ENCODE data around the gene ZNF562. TPM values are rescaled to one million over a fixed set of nuclear protein-coding genes. Genes with fewer than 3 reads are reported as not detected.
A peak's percentile ranks its signal among the peaks of the same experiment; 100 is the strongest.

ZNF562 gene
- polyA plus RNA-seq, 4 donors: 21.5 to 26.0 (median 22.6) TPM

DNA sequence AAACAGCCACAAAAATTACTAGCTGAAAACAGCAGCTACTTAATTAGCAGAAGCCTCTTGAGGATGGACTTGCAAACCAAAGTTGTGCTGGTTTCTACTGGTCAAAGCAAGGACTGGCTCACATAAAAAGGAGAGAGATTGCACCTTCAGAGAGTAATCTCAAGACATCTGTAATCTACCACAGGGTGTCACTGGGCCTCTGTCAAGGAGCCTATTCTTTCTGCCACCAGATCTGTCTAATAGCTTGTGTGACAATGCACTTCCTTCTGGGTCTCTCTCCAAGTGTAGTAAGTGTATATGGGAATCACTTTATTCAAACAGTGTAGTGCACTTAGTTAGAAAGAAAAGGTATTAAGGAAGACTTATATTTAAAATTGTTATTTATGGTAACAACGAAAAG lies 29.4 kb downstream of the ZNF562 start:
- no peak for DNase-seq (ENCODE audit: low read depth in 4 of 4, low spot score in 2 of 4)

DNA sequence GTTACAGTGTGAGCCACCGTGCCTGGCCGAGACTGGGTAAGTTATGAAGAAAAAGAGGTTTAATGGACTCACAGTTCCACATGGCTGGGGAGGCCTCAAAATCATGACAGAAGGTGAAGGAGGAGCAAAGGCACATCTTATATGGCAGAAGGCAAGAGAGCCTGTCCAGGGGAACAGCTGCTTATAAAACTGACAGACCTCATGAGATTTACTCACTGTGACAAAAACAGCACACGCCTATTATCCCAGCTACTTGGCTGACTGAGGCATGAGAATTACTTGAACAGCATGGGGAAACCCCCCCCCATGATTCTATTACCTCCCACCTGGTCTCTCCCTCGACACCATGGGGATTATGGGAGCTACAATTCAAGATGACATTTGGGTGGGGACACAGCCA lies 30.4 kb downstream of the ZNF562 start:
- no peak for DNase-seq (ENCODE audit: low read depth in 4 of 4, low spot score in 2 of 4)

DNA sequence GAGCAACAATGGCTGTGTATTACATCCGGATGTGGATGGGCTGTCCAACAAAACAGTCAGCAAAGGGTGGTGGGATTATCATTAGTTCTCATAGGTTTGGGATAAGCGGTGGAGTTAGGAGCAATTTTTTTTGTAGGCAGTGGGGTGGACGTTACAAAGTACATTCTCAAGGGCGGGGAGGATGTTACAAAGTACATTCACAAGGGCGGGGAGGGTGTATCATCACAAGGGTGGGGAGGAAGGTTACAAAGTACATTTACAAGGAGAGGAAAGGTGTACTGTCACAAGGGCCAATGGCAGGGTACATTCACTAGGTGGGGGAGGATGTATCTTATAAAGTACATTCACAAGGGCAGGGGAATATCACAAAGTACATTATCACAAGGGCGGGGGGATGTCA lies 33.1 kb downstream of the ZNF562 start:
- no peak for DNase-seq (ENCODE audit: low read depth in 4 of 4, low spot score in 2 of 4)

DNA sequence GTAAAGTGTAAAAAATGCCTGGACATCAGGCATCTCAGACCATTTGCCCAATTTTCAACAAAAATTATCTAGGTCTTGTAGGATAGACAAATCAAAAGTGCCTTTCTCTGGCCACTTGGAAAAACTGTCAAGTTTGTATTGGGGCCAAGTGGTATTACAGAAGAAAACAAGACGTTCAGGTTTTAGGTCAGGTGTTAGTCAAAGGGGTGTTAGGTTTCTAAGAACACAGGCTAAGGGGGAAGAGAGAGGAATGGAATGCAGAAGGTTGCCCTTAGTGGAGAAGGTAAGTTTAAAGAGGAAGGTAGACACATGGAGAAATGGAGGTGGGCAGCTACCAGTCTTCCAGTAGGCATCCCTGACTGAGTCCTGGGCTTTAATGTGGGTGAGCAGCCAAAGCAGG lies 33.9 kb downstream of the ZNF562 start:
- DNase-seq (ENCODE audit: low read depth in 4 of 4, low spot score in 2 of 4): no peak

DNA sequence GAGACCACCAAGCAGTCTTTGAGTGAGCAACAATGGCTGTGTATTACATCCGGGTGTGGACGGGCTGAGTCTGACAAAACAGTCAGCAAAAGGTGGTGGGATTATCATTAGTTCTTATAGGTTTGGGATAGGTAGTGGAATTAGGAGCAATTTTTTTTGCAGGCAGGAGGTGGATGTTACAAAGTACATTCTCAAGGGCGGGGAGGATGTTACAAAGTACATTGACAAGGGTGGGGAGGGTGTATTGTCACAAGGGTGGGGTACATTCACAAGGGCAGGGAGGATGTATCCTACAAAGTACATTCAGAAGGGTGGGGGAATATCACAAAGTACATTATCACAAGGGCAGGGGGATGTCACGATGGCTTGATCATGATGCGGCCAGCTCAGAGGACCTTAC lies 38.9 kb downstream of the ZNF562 start:
- DNase-seq (ENCODE audit: low read depth in 4 of 4, low spot score in 2 of 4): no peak

DNA sequence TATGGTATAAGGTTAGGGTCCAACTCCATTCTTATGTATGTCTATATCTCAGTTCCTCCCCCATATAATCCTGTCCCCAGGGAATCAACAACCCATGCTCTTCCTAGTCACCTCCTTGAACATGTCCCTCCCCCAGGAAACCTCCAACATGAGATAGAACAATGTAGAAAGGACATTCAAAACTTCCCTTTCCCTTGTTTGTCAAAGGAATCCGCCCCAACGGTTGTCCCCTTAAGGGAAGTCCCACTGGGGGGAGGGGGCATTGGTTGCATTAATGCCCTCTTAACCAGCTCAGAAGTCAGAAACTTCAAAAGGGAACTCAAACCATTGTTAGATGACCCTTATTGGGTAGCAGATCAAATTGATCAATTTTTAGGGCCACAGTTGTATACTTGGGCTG lies 47.0 kb downstream of the ZNF562 start:
- no peak for DNase-seq (ENCODE audit: low read depth in 4 of 4, low spot score in 2 of 4)

DNA sequence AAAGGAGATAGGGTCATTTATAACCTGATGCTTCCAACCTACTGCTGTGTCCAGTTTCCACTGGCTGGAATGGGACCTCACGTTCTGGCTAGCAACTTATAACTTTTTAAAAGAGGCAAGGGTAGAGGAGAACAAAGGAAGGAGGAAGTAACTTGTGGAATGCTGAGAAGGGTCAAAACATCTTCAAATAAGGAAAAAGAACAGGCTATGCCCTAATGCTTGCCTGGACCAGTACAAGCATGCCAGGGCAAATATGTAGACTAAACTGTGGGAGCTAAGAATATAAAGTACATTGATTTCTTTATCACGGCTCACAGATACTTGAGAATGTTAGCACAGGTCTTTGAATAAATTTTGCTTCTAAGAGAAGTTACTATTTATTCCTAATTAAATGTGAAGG lies 52.4 kb downstream of the ZNF562 start:
- no peak for DNase-seq (ENCODE audit: low read depth in 4 of 4, low spot score in 2 of 4)

DNA sequence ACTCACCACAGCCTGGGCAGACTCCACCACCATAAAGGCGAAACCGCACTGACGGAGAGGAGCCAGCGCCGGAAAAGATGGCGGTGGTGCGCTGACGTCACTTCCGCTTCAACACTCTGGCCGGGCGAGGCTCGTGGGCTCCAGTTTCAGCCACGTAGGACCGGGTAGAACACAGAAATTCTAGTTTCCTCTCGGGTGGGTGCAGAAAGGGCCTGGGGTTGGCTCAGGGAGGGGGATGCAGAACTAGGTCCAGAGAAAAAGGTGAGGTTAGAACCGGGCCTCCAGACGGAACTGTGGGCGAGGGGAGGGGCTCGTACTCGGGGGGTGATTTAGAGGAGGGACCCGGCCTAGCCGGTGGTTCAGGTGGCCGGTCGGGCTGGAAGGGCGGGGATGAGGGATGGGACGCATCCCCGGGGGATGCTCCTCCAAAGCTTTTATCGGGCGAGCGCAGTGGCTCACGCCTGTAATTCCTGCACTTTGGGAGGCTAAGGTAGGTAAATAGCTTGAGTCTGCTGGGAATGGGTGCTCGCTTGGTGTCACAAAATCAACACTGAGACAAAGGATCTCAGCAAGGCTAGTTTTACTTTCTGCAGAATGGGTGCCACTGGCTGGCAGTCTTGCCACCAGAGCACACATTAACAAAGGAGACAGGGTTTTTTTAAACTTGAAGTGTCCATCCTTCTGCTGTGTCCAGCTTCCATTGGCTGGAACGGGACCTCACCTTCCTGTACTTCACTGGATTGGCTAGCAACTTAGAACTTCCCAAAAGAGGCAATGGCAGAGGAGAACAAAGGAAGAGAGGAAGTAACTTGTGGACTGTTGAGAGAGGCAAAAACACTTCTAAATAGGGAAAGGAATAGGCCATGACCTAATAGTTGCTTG lies 53.5 kb downstream of the ZNF562 start, which contains the start of gene ZNF561:
Gene ZNF561 (minus strand): TSS at position 77 of the 882 bp plus-strand sequence. CDS start 1,776 bp downstream, outside the sequence.
- DNase-seq (ENCODE audit: low read depth in 4 of 4, low spot score in 2 of 4): peak; percentile 84 to 92 (median 88)

DNA sequence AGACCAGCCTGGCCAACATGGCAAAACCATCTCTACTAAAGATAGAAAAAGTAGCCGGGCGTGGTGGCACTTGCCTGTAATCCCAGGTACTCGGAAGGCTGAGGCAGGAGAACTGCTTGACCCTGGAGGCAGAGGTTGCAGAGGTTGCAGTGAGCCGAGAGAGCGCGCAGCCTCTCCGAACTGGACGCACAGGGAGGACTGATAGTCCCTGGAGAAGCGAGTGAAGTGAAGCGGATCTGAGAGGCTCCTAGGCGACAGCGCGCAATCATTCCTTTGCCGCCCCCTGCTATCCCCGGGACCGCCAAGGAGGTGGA lies 54.1 kb downstream of the ZNF562 start:
- DNase-seq (ENCODE audit: low read depth in 4 of 4, low spot score in 2 of 4): peak in 1 of 4 donors; percentile 39

DNA sequence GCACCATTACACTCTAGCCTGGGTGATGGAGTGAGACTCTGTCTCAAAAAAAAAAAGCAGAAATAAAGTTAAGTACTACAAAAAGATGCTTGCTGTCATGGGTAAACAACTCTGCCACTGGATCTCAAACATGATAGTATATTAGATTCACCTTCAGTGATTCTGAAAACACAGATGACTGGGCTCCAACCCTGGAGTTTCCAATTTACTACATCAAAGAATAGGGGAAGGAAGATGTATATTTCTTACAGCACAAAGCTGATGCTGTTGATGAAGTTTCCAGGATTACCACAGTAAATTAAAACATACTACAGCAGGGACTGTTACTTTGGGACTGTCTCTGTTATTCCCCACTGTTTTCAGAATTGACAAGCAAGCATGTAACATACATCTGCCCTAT lies 59.1 kb downstream of the ZNF562 start:
- no peak for DNase-seq (ENCODE audit: low read depth in 4 of 4, low spot score in 2 of 4)

DNA sequence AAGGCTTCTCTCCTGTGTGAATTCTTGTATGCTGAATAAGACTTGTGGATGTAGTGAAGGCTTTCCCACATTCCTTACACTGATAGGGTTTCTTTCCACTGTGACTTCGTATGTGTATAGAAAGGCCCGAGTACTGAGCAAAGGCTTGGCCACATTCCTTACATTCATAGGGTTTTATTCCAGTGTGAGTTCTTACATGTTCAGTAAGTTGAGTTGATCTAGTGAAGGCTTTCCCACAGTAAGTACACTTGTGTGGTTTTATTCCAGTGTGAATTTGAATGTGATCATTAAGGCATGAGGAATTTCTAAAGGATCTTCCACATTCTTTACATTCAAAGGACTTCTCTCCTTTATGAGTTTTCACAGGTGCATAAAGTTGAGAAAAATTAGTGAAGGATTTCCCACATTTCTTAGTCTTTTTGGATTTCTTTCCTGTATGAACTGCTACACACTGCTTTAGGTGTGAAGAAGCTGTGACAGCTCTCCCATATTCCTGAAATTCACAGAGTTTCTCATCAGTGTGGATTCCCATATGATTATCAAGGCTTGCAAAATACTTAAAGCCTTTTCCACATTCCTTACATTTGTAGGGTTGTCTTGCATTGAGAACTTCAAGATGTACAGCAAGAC lies 64.3 kb downstream of the ZNF562 start:
- no peak for DNase-seq (ENCODE audit: low read depth in 4 of 4, low spot score in 2 of 4)

DNA sequence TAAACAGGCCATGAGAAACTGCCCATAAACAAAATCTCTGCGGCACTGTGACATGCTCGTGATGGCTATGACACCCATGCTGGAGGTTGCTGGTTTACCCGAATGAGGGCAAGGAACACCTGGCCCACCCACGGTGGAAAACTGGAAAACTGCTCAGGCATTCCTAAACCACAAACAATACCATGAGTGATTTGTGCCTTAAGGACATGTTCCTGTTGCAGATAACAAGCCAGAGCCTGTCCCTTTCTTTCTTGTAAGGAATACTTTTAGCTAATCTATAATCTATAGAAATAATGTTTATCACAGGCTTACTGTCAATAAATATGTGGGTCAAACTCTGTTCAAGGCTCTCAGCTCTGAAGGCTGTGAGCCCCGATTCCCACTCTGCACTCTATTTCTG lies 66.0 kb downstream of the ZNF562 start:
- no peak for DNase-seq (ENCODE audit: low read depth in 4 of 4, low spot score in 2 of 4)

DNA sequence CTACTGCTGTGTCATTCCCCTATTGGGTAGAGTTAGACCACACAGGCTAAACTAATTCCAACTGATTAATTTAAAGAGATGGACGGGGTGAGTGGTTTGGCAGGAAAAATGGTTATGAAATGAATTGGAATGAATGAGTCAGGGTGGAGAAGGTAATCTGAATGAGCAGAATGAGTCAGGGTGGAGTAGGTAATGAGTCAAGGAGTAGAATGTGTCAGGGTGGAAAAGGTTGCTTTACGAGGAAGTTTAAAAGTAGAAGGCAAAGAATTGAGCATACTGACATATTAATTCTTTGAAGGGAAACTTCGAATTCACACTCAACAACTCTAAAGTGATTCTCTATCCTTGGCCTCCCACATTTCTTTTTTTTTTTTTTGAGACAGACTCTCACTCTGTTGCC lies 77.9 kb downstream of the ZNF562 start:
- no peak for DNase-seq (ENCODE audit: low read depth in 4 of 4, low spot score in 2 of 4)

Other genes starting within 250 kb of the ZNF562 start
- gene ZNF266, start 239.5 kb downstream of the ZNF562 start, polyA plus RNA-seq (ENCODE audit: insufficient read length in 4 of 4): 10 to 100 TPM; 29.6 to 81.2 (median 38.0) TPM
- gene ZNF560, start 176.5 kb downstream of the ZNF562 start, polyA plus RNA-seq (ENCODE audit: insufficient read length in 4 of 4): under 1 TPM; 0.62 to 0.79 (median 0.77) TPM
- 10 to 100 TPM; 19.6 to 23.3 (median 21.4) TPM for gene ZNF426, start 136.5 kb downstream of the ZNF562 start, polyA plus RNA-seq (ENCODE audit: insufficient read length in 4 of 4)
- gene ZNF121, start 90.6 kb downstream of the ZNF562 start, polyA plus RNA-seq (ENCODE audit: insufficient read length in 4 of 4): 10 to 100 TPM; 13.5 to 31.6 (median 17.9) TPM
- 10 to 100 TPM; 54.9 to 65.4 (median 63.1) TPM for gene ZNF561, start 53.9 kb downstream of the ZNF562 start, polyA plus RNA-seq (ENCODE audit: insufficient read length in 4 of 4)
- 10 to 100 TPM; 12.9 to 37.4 (median 25.4) TPM for gene ZNF846, start 93.6 kb upstream of the ZNF562 start, polyA plus RNA-seq (ENCODE audit: insufficient read length in 4 of 4)
- gene FBXL12, start 144.0 kb upstream of the ZNF562 start, polyA plus RNA-seq (ENCODE audit: insufficient read length in 4 of 4): 10 to 100 TPM; 25.0 to 37.8 (median 32.6) TPM
- gene UBL5, start 152.8 kb upstream of the ZNF562 start, polyA plus RNA-seq (ENCODE audit: insufficient read length in 4 of 4): 100 to 1,000 TPM; 258 to 375 (median 299) TPM
- 10 to 100 TPM; 48.2 to 90.6 (median 68.8) TPM for gene PIN1, start 160.2 kb upstream of the ZNF562 start, polyA plus RNA-seq (ENCODE audit: insufficient read length in 4 of 4)